GM23338 (cell line): ENCODE data around the gene POLK. TPM values are rescaled to one million over a fixed set of nuclear protein-coding genes. Genes with fewer than 3 reads are reported as not detected.

Source experiments
- ATAC-seq: fragments of 200-7000 bp; cut with Tn5 transposase; 3 replicates; pipeline ENCODE4 v1.9.1; 2020
- DNase-seq: peaks from one replicate; pipeline ENCODE4 v3.0.0-alpha.2; 2015; ENCODE audit warnings: low spot score
- H2AFZ ChIP-seq: fragments of 200-600 bp; sonication (generic); 2 replicates; pipeline ENCODE4 v1.8.0; 2016; ENCODE audit warnings: antibody characterized with exemption, mild to moderate bottlenecking, moderate library complexity
- H3F3A ChIP-seq: fragments of 200-600 bp; sonication (generic); replicated peaks from 2 replicates; pipeline ENCODE4 v1.8.0; 2017; ENCODE audit warnings: antibody characterized with exemption, mixed run types, low read depth
- H3K27ac ChIP-seq: fragments of 200-600 bp; sonication (generic); 2 replicates; pipeline ENCODE4 v1.6.1; 2016; ENCODE audit warnings: low read depth
- H3K27me3 ChIP-seq: fragments of 200-600 bp; sonication (generic); 2 replicates; pipeline ENCODE4 v1.8.0; 2016; ENCODE audit warnings: mild to moderate bottlenecking, mixed run types, moderate library complexity; ENCODE audit not compliant: insufficient read depth
- H3K36me3 ChIP-seq: fragments of 200-600 bp; sonication (generic); 2 replicates; pipeline ENCODE4 v1.8.0; 2016; ENCODE audit warnings: mild to moderate bottlenecking; ENCODE audit not compliant: insufficient read depth
- H3K4me1 ChIP-seq: fragments of 200-600 bp; sonication (generic); 2 replicates; pipeline ENCODE4 v1.8.0; 2016; ENCODE audit warnings: mild to moderate bottlenecking, moderate library complexity; ENCODE audit not compliant: insufficient read depth
- H3K4me2 ChIP-seq: fragments of 200-600 bp; sonication (generic); 2 replicates; pipeline ENCODE4 v1.7.1; 2017; ENCODE audit warnings: mixed run types
- H3K4me3 ChIP-seq: fragments of 200-600 bp; sonication (generic); 2 replicates; pipeline ENCODE4 v1.6.1; 2016; ENCODE audit warnings: mixed run types
- H3K79me2 ChIP-seq: fragments of 200-600 bp; sonication (generic); replicated peaks from 2 replicates; pipeline ENCODE4 v1.8.0; 2017; ENCODE audit warnings: mild to moderate bottlenecking; ENCODE audit not compliant: insufficient read depth
- H3K9me2 ChIP-seq: fragments of 200-600 bp; sonication (generic); 2 replicates; pipeline ENCODE4 v1.8.0; 2017; ENCODE audit not compliant: insufficient read depth
- H4K20me1 ChIP-seq: fragments of 200-600 bp; sonication (generic); replicated peaks from 2 replicates; pipeline ENCODE4 v1.8.0; 2017; ENCODE audit warnings: mild to moderate bottlenecking; ENCODE audit not compliant: insufficient read depth
- H3K27ac Mint-ChIP-seq: 2 replicates; pipeline ENCODE4 v1.8.0; 2020; ENCODE audit warnings: inconsistent platforms, mild to moderate bottlenecking, moderate library complexity, mixed read lengths
- H3K27me3 Mint-ChIP-seq: 3 replicates; pipeline ENCODE4 v1.8.0; 2022; ENCODE audit warnings: low read depth, mild to moderate bottlenecking, moderate library complexity, mixed read lengths, inconsistent platforms; ENCODE audit not compliant: insufficient read depth, poor library complexity
- H3K36me3 Mint-ChIP-seq: 3 replicates; pipeline ENCODE4 v1.8.0; 2021; ENCODE audit warnings: low read depth, mild to moderate bottlenecking, inconsistent platforms, moderate library complexity, mixed read lengths
- H3K4me1 Mint-ChIP-seq: 3 replicates; pipeline ENCODE4 v1.8.0; 2020; ENCODE audit warnings: mild to moderate bottlenecking, inconsistent platforms, mixed read lengths
- H3K4me3 Mint-ChIP-seq: 3 replicates; pipeline ENCODE4 v1.8.0; 2021; ENCODE audit warnings: moderate library complexity, mild to moderate bottlenecking, inconsistent platforms, mixed read lengths
- H3K9me3 Mint-ChIP-seq: 3 replicates; pipeline ENCODE4 v1.8.0; 2020; ENCODE audit warnings: moderate library complexity, mild to moderate bottlenecking, inconsistent platforms, mixed read lengths
- CTCF ChIP-seq, 2 experiments: fragments of 200-600 bp in 1 of 2; sonication (generic) in 1 of 2; conservative IDR thresholded peaks; 2 replicates each; pipeline versions ENCODE4 v1.5.1 to v1.6.1; 2016 to 2017; ENCODE audit warnings: antibody characterized with exemption in 2 of 2, low read depth in 2 of 2, mild to moderate bottlenecking in 2 of 2, moderate library complexity in 1 of 2
- EZH2phosphoT487 ChIP-seq: fragments of 200-600 bp; sonication (generic); IDR thresholded peaks from one replicate; pipeline ENCODE4 v1.8.1; 2018; ENCODE audit warnings: antibody characterized with exemption; ENCODE audit not compliant: unreplicated experiment
- JUNB ChIP-seq: IDR thresholded peaks from one replicate; pipeline ENCODE4 v1.6.1; 2016; ENCODE audit warnings: antibody characterized with exemption; ENCODE audit not compliant: unreplicated experiment
- NANOG ChIP-seq: IDR thresholded peaks from 2 replicates; pipeline ENCODE4 v1.6.1; 2016; ENCODE audit warnings: antibody characterized with exemption, borderline replicate concordance
- REST ChIP-seq: IDR thresholded peaks from one replicate; pipeline ENCODE4 v1.6.1; 2018; ENCODE audit warnings: antibody characterized with exemption; ENCODE audit not compliant: unreplicated experiment
- ZNF462 ChIP-seq: fragments of 250-450 bp; sonication (Bioruptor Pico); IDR thresholded peaks from 2 replicates; pipeline ENCODE4 v1.5.0; 2020; ENCODE audit warnings: mild to moderate bottlenecking, moderate library complexity
- polyA plus RNA-seq: library from polyadenylated mRNA; unstranded; fragments of >200 nt; fragmentation: Nextera tagmentation; extraction: Ambion mirVana; gene quantifications from 2 replicates; pipeline ENCODE4 v1.2.1, GENCODE V29; 2016
- total RNA-seq: library from RNA; depleted of rRNA; stranded (reverse); fragments of >200 nt; shearing (Covaris generic); gene quantifications from 2 replicates; pipeline ENCODE4 v1.2.3, GENCODE V29; 2014

The POLK gene
- total and polyA plus RNA-seq, 2 experiments from 2014 or later: 6.3 to 14.5 TPM

- no peak for TF ChIP-seq ZNF462 (CRISPR knock-in tag)
- no peak for TF ChIP-seq JUNB
- no peak for TF ChIP-seq EZH2phosphoT487
- no peak for TF ChIP-seq NANOG
- TF ChIP-seq REST: no peak
- peak; percentile 21 to 54; a peak in 3 of 4 replicates for TF ChIP-seq CTCF (conservative IDR thresholded peaks at IDR 0.05; ENCODE audit: low read depth in 2 of 2)
- Histone ChIP-seq H3K9me2 (no peaks in the 10 kb centered on the region), H2AFZ (no peak overlapping the region), H3K79me2 (peaks cover 79% of the 10 kb centered on the region), H3K4me2 (no peak overlapping the region), H3K4me3 (no peak overlapping the region), H3K27me3 (no peaks in the 10 kb centered on the region), H3K27ac (no peak overlapping the region), H3K4me1 (peaks cover 14% of the 10 kb centered on the region; the same call in 1 of the 2 replicates), H4K20me1 (no peaks in the 10 kb centered on the region; the same call in 1 of the 2 replicates), H3F3A (no peaks in the 10 kb centered on the region), H3K36me3 (no peaks in the 10 kb centered on the region)
- ATAC-seq (peak; percentile 69), DNase-seq (no peak)
- Mint-ChIP-seq H3K27ac (no peak overlapping the region), H3K9me3 (peaks cover 5% of the 10 kb centered on the region; the same call in 1 of the 3 replicates), H3K27me3 (no peaks in the 10 kb centered on the region), H3K4me1 (peaks cover 16% of the 10 kb centered on the region), H3K36me3 (peaks cover under 1% of the 10 kb centered on the region; the same call in 1 of the 3 replicates), H3K4me3 (no peak overlapping the region)
These were observed 29.2 kb upstream of the POLK start for GRCh38 chr5:75482482-75482881.
